GM10248 (cell line): Measurements from ENCODE around the gene ZNF780A.

ENCODE experiments used
- CTCF ChIA-PET: fragments of 300-600 bp; sonication (Branson Sonifier 250); formaldehyde crosslinking; extraction: SDS; loops from one replicate; lab custom pipeline; 2021; ENCODE audit warnings: antibody characterized with exemption; lab: Yijun Ruan, JAX
- POLR2A ChIA-PET: fragments of 350-650 bp; sonication (Branson Sonifier 250); formaldehyde crosslinking; extraction: SDS; loops from one replicate; lab custom pipeline; 2020; ENCODE audit warnings: antibody characterized with exemption; lab: Yijun Ruan, JAX
- DNase-seq: peaks from one replicate; pipeline ENCODE4 v3.0.0; 2012; ENCODE audit errors: extremely low spot score
- TF ChIP-seq, protein P1 (sequence below): IDR thresholded peaks from 2 replicates; pipeline ENCODE4 v1.5.1; 2012; ENCODE audit warnings: mild to moderate bottlenecking, low read depth; ENCODE audit errors: extremely low read depth, missing control alignments, control extremely low read depth

The ZNF780A gene

DNA sequence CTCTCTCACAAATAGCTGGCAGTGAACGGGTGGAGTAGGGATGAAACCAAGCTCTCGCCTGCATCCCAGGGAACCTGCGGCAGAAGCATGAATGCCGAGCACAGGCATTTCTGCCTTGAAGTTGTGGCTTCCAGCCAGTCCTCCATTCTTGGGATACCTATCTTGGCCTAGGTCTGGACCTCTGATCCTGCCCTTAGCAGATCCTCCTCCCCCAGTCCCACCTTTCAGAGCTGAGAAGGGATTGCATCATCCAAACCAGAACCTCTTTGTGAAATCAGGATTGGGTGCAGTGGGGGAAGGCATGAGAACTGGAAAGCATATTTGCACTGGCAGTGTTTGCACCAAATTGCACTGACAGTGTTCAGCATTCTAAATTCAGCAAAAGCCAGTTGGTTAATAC, 5.8 kb downstream of the ZNF780A start:
- TF ChIP-seq, protein P1, sequence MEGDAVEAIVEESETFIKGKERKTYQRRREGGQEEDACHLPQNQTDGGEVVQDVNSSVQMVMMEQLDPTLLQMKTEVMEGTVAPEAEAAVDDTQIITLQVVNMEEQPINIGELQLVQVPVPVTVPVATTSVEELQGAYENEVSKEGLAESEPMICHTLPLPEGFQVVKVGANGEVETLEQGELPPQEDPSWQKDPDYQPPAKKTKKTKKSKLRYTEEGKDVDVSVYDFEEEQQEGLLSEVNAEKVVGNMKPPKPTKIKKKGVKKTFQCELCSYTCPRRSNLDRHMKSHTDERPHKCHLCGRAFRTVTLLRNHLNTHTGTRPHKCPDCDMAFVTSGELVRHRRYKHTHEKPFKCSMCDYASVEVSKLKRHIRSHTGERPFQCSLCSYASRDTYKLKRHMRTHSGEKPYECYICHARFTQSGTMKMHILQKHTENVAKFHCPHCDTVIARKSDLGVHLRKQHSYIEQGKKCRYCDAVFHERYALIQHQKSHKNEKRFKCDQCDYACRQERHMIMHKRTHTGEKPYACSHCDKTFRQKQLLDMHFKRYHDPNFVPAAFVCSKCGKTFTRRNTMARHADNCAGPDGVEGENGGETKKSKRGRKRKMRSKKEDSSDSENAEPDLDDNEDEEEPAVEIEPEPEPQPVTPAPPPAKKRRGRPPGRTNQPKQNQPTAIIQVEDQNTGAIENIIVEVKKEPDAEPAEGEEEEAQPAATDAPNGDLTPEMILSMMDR: no peak
- CTCF ChIA-PET: no interaction called here
- DNase-seq: no peak
- POLR2A ChIA-PET: no interaction called here

DNA sequence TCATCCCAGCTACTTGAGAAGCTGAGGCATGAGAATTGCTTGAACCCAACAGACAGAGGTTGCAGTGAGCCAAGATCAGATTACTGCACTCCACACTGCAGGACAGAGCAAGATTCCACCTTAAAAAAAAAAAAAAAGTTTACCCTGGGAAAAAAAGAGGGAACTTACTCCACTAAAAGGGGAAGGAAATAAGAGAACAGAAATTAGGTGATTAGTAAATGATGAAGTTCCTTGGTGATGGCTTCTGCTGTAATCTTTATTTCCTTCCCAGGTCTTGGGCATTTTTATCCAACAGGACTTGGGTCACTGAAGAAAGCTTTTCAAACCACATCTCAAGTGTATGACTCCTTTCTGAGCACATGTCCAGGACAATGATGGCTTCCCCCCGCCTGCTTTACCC, 9.3 kb downstream of the ZNF780A start:
- CTCF ChIA-PET: no interaction called here
- TF ChIP-seq, protein P1: no peak
- POLR2A ChIA-PET: no interaction called here
- DNase-seq: no peak

DNA sequence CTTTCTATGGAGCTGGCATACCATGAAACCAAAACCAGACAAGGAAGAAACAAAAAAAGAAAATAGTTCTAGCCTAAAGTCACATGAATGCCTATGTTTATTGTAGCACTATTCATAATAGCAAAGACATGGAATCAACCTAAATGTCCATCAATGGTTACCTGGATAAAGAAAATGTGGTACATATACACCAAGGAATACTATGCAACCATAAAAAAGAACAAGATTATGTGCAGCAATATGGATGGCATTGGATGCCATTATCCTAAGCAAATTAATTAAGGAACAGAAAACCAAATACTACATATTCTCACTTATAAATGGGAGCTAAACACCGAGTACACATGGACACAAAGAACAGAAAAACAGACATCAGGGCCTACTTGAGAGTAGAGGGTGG, 10.5 kb downstream of the ZNF780A start:
- no peak for DNase-seq
- TF ChIP-seq, protein P1: no peak
- CTCF ChIA-PET: no interaction called here
- POLR2A ChIA-PET: no interaction called here

DNA sequence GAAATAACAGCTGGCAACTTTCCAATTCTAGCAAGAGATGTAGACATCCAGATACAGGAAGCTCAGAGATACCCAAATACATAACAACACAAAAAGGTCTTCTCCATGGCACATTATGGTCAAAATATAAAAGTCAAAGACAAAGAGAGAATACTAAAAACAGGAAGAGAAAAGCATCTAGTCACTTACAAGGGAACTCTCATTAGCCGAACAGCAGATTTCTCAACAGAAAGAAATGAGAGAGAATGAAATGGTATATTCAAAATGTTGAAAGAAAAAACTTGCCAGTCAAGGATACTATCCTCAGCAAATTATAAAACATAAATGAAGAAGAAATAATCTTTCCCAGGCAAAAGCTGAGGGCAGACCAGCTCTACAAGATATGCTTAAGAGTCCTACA, 12.4 kb downstream of the ZNF780A start:
- CTCF ChIA-PET: no interaction called here
- no peak for DNase-seq
- POLR2A ChIA-PET: no interaction called here
- TF ChIP-seq, protein P1: no peak

DNA sequence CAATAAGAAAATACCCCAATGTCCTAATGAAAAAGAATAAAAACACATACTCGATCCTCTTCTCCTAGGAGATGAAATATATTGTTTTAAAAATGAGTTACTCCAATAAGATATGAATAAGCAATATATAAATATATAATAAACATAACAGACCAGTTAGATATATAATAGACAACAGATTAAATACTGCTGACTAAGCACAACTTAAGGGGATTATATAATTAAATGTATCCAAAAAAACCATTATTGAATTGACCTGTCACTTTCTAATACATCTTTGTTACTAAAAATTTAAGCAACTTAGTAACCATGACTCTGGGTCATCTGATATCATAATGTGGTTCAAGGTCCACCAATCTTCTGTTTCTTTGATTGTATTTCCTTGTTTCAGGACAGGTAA, 20.7 kb downstream of the ZNF780A start:
- CTCF ChIA-PET: no interaction called here
- DNase-seq: no peak
- POLR2A ChIA-PET: no interaction called here
- TF ChIP-seq, protein P1: no peak

DNA sequence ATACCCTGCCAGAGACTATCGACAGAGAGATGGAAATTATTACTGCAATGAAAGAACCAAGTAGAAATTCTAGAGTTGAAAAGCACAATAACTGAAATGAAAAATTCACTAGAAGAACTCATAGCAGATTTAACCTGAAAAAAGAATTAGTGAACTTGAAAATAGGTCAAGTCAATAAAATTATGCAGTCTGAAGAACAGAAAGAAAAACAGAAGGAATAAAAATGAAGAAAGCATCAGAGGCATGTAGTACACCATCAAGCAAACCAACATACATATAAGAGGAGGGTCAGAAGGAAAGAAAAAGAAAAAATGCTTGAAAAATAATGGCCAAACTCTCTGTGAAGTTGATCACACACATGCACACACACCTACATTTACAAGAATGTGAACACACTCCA, 31.1 kb downstream of the ZNF780A start:
- DNase-seq: no peak
- ChIA-PET CTCF (interaction anchor here (1.2 kb wide), 1 partner anchor 9 kb away, joined by 3 read pairs; no protein-coding TSS in a partner anchor), POLR2A (no interaction called here)
- TF ChIP-seq, protein P1: no peak

DNA sequence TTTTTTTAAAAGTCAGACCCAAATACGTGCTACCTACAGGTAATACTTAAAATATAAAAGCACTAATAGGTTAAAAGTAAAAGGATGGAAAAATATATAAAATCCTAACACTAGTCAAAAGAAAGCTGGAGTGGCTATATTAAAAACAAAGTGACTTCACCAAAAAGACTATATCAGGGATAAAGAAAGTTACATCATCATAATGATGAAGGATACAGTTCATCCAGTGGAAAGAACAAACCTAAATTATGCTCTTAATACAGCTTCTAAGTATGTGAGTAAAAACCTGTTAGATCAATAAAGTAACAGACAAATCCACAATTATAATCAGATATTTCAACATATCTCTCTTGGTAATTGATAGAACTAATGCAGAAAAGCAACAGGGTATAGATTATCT, 33.6 kb downstream of the ZNF780A start:
- TF ChIP-seq, protein P1: no peak
- CTCF ChIA-PET: interaction anchor here (1.3 kb wide), 2 partner anchors 9 to 87 kb away, joined by 3 read pairs; partner anchors contain the start of gene PSMC4
- DNase-seq: no peak
- POLR2A ChIA-PET: no interaction called here
